Smooth muscle cell (in vitro differentiated cells): ENCODE results near the gene SNHG17. TPM values are rescaled to one million over a fixed set of nuclear protein-coding genes. Genes with fewer than 3 reads are reported as not detected.

Experiments
- DNase-seq: peaks from one replicate; lab custom pipeline; 2025; ENCODE audit not compliant: unreplicated experiment; lab: John Stamatoyannopoulos, UW
- H2AFZ ChIP-seq: fragments of 200-600 bp; sonication (generic); 2 replicates; pipeline ENCODE4 v1.6.0; 2016; ENCODE audit warnings: antibody characterized with exemption, low read depth, mild to moderate bottlenecking
- H3F3A ChIP-seq: fragments of 200-600 bp; sonication (generic); 2 replicates; pipeline ENCODE4 v1.6.0; 2017; ENCODE audit warnings: antibody characterized with exemption, low read depth
- H3K27ac ChIP-seq: fragments of 200-600 bp; sonication (generic); 2 replicates; pipeline ENCODE4 v1.5.1; 2016; ENCODE audit warnings: low read depth, mild to moderate bottlenecking
- H3K27me3 ChIP-seq: fragments of 200-600 bp; sonication (generic); 2 replicates; pipeline ENCODE4 v1.6.1; 2016; ENCODE audit warnings: low read depth, mild to moderate bottlenecking
- H3K36me3 ChIP-seq: fragments of 200-600 bp; sonication (generic); 2 replicates; pipeline ENCODE4 v1.5.1; 2016; ENCODE audit warnings: low read depth
- H3K4me1 ChIP-seq: fragments of 200-600 bp; sonication (generic); 2 replicates; pipeline ENCODE4 v1.5.1; 2016; ENCODE audit warnings: low read depth
- H3K4me2 ChIP-seq: fragments of 200-600 bp; sonication (generic); 2 replicates; pipeline ENCODE4 v1.6.0; 2016; ENCODE audit warnings: mild to moderate bottlenecking
- H3K4me3 ChIP-seq: fragments of 200-600 bp; sonication (generic); 2 replicates; pipeline ENCODE4 v1.5.1; 2016; ENCODE audit warnings: mild to moderate bottlenecking
- H3K79me2 ChIP-seq: fragments of 200-600 bp; sonication (generic); 2 replicates; pipeline ENCODE4 v1.6.0; 2016; ENCODE audit warnings: low read depth, mild to moderate bottlenecking
- H3K9ac ChIP-seq: fragments of 200-600 bp; sonication (generic); 2 replicates; pipeline ENCODE4 v1.6.0; 2016; ENCODE audit warnings: low read depth
- H3K9me3 ChIP-seq: fragments of 200-600 bp; sonication (generic); replicated peaks from 2 replicates; pipeline ENCODE4 v1.5.1; 2016; ENCODE audit warnings: low read depth
- H4K20me1 ChIP-seq: fragments of 200-600 bp; sonication (generic); 2 replicates; pipeline ENCODE4 v1.6.0; 2016; ENCODE audit warnings: low read depth
- WGBS: methylation state at CpG from one replicate; pipeline ENCODE4 v1.1.7; 2016; ENCODE audit warnings: low lambda C conversion rate; 5-methylcytosine and 5-hydroxymethylcytosine counted together
- polyA plus RNA-seq: library from polyadenylated mRNA; unstranded; fragments of >200 nt; fragmentation: Nextera tagmentation; extraction: Ambion mirVana; gene quantifications from 2 replicates; pipeline ENCODE4 v1.2.1, GENCODE V29; 2016
- total RNA-seq: library from RNA; depleted of rRNA; stranded (reverse); fragments of >200 nt; gene quantifications from 2 replicates; pipeline ENCODE4 v1.2.3, GENCODE V29; 2014
- TF ChIP-seq, protein P1 (sequence below): fragments of 200-600 bp; sonication (generic); IDR thresholded peaks from 2 replicates; pipeline ENCODE4 v1.5.1; 2017; ENCODE audit warnings: borderline replicate concordance, mild to moderate bottlenecking, antibody characterized with exemption; ENCODE audit not compliant: insufficient read depth, poor library complexity, severe bottlenecking

Gene SNHG17
- total and polyA plus RNA-seq, 2 experiments from 2014 or later = 5.5 to 19.6 TPM

DNA sequence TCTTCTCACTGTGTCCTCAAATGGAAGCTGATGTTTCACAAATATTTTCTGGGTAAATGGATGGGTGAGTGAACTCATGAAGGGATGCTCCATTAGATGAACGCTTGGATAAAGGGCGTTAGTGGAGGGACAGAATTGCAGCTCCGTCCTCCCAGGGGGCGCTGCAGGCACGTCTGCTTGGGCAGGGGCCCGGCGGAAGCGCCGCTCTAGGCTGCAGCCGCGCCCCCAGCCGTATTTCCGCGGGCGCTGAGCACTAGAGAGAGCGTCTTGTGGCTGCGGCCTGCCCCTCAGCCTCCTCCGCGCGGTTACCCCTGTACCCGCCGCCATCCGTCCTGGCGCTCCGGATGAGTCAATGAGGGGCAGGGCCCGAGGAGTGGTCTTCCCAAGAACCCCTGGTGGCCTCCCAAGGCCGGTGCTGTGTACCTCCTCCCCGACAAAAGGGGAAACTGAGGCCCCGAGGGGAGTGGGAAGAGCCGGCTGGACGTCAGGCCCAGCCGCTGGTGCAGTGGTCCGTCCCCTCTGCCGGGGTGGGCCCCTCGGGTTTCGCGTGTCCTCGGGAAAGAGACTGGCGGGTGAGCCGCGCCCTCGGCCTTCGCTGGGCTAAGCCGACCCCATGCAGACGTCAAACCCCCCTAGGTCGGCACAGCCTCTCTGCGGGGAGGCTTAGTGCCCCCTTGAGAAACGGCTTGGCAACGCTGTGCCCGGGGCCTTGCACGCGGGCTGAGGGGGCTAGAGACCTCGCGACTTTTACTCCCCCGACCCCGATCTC lies 11.5 kb upstream of the SNHG17 start:
- no peaks in the 10 kb centered on the region for H3K27me3 ChIP-seq
- peak overlapping the region; percentile 99 for H3K4me2 ChIP-seq
- H3K27ac ChIP-seq = peak overlapping the region; percentile 73
- no peaks in the 10 kb centered on the region for H3K9me3 ChIP-seq
- H3K4me3 ChIP-seq = peak overlapping the region; percentile 98
- peak; percentile 63 for DNase-seq
- TF ChIP-seq, protein P1, sequence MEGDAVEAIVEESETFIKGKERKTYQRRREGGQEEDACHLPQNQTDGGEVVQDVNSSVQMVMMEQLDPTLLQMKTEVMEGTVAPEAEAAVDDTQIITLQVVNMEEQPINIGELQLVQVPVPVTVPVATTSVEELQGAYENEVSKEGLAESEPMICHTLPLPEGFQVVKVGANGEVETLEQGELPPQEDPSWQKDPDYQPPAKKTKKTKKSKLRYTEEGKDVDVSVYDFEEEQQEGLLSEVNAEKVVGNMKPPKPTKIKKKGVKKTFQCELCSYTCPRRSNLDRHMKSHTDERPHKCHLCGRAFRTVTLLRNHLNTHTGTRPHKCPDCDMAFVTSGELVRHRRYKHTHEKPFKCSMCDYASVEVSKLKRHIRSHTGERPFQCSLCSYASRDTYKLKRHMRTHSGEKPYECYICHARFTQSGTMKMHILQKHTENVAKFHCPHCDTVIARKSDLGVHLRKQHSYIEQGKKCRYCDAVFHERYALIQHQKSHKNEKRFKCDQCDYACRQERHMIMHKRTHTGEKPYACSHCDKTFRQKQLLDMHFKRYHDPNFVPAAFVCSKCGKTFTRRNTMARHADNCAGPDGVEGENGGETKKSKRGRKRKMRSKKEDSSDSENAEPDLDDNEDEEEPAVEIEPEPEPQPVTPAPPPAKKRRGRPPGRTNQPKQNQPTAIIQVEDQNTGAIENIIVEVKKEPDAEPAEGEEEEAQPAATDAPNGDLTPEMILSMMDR = peak; percentile 89
- peaks cover 5% of the 10 kb centered on the region for H3K4me1 ChIP-seq
- H3F3A ChIP-seq = no peaks in the 10 kb centered on the region
- no peaks in the 10 kb centered on the region for H4K20me1 ChIP-seq
- peak overlapping the region; percentile 93 for H3K9ac ChIP-seq
- H3K36me3 ChIP-seq = no peaks in the 10 kb centered on the region
- 4% methylated on average over 43 of the region's 56 CpGs for WGBS
- H3K79me2 ChIP-seq = no peaks in the 10 kb centered on the region
- H2AFZ ChIP-seq = peak overlapping the region; percentile 92

DNA sequence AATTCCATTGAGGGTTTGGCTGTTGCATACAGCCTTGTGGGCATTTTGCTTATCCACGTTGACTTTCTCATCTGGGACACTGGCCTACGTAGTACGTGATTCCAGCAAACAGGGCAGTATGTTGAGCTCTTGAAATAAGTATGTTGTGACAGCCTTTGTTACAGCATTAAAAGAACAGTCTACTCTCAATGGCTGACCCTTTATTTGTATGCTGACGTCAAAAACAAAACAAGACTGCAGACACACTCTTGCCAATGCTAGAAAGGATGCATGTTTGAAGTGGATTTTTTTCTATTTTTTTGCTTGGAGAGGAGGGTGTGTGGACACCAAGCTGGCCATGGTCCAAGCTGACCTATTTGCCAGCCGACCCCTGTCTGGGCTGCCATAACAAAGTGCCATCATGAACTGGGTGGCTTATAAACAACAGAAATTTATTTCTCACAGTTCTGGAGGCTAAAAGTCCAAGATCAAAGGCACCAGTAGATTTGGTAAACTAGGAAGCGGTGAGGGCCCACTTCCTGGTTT lies 10.8 kb upstream of the SNHG17 start:
- peak overlapping the region; percentile 90 for H2AFZ ChIP-seq
- H3K9me3 ChIP-seq = no peaks in the 10 kb centered on the region
- peak overlapping the region; percentile 98 for H3K4me3 ChIP-seq
- no peaks in the 10 kb centered on the region for H3K27me3 ChIP-seq
- H4K20me1 ChIP-seq = no peaks in the 10 kb centered on the region
- no peaks in the 10 kb centered on the region for H3K36me3 ChIP-seq
- peaks cover 5% of the 10 kb centered on the region for H3K4me1 ChIP-seq
- WGBS = 82% methylated on average over 6 of the region's 6 CpGs
- DNase-seq = no peak
- H3F3A ChIP-seq = no peaks in the 10 kb centered on the region
- peak overlapping the region; percentile 99 for H3K4me2 ChIP-seq
- no peaks in the 10 kb centered on the region for H3K79me2 ChIP-seq
- no peak overlapping the region for H3K9ac ChIP-seq
- TF ChIP-seq, protein P1 = no peak
- no peak overlapping the region for H3K27ac ChIP-seq

DNA sequence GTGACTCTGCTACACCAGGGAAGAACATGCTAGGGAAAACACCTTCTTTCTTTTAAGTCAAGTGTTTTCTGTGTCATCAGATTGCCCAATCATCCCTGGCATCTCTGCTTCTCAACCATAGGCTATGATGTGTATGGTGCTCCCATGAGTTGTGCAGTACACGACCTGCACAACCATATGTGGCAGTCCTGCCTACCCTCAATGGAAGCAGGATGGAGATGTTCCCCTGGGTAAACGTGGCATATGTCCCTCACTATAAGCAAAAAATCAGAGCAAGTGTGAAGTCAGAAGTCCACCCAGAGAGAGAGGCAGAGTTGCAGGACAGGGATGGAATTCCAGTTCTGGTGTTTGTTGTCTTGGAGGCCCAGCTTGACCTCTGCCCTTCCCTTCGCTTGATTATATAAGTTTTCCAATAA lies 10.3 kb upstream of the SNHG17 start:
- 91% methylated on average over 3 of the region's 3 CpGs for WGBS
- no peaks in the 10 kb centered on the region for H4K20me1 ChIP-seq
- TF ChIP-seq, protein P1 = no peak
- H3K79me2 ChIP-seq = no peaks in the 10 kb centered on the region
- H3K27me3 ChIP-seq = no peaks in the 10 kb centered on the region
- H3K36me3 ChIP-seq = no peaks in the 10 kb centered on the region
- H3K4me2 ChIP-seq = peak overlapping the region; percentile 99
- peak overlapping the region; percentile 90 for H2AFZ ChIP-seq
- H3K4me1 ChIP-seq = peaks cover 5% of the 10 kb centered on the region
- no peak overlapping the region for H3K9ac ChIP-seq
- no peaks in the 10 kb centered on the region for H3F3A ChIP-seq
- H3K4me3 ChIP-seq = no peak overlapping the region
- H3K9me3 ChIP-seq = no peaks in the 10 kb centered on the region
- H3K27ac ChIP-seq = no peak overlapping the region
- no peak for DNase-seq
